ENCODE results near the gene NECTIN1. TPM values are rescaled to one million over a fixed set of nuclear protein-coding genes. Genes with fewer than 3 reads are reported as not detected.

The NECTIN1 gene
- total and polyA plus RNA-seq, 2 experiments from 2014 or later, result 3.6 to 7.4 TPM

DNA sequence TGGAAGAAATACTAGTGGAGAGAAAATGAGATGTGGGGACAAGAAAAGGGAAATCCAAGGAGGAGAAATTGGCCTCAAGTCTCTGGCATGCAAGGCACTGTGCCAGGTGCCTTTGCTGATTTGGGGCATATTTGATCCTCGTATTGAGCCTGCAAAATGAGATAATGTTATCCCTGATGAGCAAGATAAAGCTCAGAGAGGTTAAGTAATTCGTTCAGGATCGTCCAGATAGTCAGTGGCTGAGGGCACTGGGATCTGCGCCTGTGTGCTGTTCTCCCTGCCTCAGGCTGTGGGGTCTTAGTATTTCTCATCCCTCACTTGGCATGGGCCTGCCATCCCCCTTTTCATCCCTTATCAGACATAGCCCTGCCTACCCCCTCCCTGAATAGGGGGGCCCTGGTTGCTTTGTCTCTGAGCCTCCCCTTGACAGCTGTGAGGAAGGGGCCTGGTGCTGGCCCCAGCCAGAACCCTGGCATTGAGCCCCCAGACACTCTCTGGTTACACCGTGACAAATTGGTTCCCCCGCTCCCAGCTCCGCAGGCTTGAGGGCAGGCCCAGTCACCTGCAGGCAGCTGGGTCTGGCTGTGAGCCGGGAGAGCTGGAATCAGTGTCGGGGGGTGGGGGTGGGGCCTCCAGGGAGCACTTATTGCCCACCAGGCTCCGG is 85.7 kb downstream of the NECTIN1 start:
- Histone ChIP-seq H3K4me1 (ENCODE audit: insufficient read depth) (no peaks in the 10 kb centered on the region), H2AFZ (no peak overlapping the region), H3K4me3 (no peak overlapping the region), H4K20me1 (ENCODE audit: insufficient read depth, poor library complexity, severe bottlenecking) (no peaks in the 10 kb centered on the region), H3K36me3 (replicated peaks; ENCODE audit: insufficient read depth, low read depth) (no peaks in the 10 kb centered on the region), H3K9me3 (ENCODE audit: low read depth) (no peaks in the 10 kb centered on the region), H3K27me3 (no peaks in the 10 kb centered on the region), H3K27ac (no peak overlapping the region), H3K9me2 (replicated peaks; ENCODE audit: insufficient read depth) (no peaks in the 10 kb centered on the region), H3K79me2 (no peaks in the 10 kb centered on the region), H3K4me2 (no peak overlapping the region)
- TF ChIP-seq EZH2 (IDR thresholded peaks at IDR 0.05; ENCODE audit: borderline replicate concordance) (no peak), EZH2phosphoT487 (IDR thresholded peaks at IDR 0.05; ENCODE audit: low read depth, severe bottlenecking, unreplicated experiment) (no peak)
- TF ChIP-seq, protein P1, sequence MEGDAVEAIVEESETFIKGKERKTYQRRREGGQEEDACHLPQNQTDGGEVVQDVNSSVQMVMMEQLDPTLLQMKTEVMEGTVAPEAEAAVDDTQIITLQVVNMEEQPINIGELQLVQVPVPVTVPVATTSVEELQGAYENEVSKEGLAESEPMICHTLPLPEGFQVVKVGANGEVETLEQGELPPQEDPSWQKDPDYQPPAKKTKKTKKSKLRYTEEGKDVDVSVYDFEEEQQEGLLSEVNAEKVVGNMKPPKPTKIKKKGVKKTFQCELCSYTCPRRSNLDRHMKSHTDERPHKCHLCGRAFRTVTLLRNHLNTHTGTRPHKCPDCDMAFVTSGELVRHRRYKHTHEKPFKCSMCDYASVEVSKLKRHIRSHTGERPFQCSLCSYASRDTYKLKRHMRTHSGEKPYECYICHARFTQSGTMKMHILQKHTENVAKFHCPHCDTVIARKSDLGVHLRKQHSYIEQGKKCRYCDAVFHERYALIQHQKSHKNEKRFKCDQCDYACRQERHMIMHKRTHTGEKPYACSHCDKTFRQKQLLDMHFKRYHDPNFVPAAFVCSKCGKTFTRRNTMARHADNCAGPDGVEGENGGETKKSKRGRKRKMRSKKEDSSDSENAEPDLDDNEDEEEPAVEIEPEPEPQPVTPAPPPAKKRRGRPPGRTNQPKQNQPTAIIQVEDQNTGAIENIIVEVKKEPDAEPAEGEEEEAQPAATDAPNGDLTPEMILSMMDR (IDR thresholded peaks at IDR 0.05; ENCODE audit: poor library complexity), result no peak
- DNase-seq (ENCODE audit: low spot score), result no peak
- 70% methylated on average over 10 of the region's 10 CpGs for WGBS (ENCODE audit: low lambda C conversion rate, missing lambda C conversion rate)

DNA sequence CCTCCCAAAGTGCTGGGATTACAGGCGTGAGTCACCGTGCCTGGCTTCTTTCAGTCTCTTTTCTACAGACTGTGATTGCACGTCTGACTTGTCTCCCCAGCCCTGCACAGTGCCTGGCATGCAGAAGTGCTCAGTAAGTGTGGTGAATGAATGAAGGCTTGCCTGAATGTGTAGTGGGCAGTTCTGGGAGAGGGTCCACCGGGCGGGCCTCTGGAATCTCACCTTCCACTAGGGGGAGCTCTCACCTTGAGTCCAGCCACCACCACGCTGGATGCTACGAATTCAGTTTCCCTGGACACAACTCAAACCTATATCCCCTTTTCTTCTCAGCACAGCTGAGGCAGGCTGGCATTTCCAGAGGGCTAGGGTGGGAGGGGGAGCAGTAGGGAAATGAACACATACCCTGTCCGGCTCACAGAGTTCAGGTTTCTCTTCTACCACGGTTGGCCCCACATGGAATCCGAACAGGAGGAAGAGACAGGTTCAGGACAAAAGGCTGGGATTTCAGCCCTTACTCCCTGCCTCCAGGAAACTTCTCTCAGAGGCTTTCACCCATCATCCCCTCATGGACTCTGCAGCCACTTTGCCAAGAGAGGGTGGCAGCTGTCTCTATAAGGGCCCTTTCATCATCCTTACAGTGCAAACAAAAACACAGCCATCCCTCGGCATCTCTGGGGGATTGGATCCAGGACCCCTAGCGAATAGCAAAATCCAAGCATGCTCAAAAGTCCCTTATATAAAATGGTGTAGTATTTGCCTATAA is 86.8 kb downstream of the NECTIN1 start:
- 68% methylated on average over 11 of the region's 12 CpGs for WGBS (ENCODE audit: low lambda C conversion rate, missing lambda C conversion rate)
- Histone ChIP-seq H3K4me3 (no peak overlapping the region), H2AFZ (no peak overlapping the region), H3K4me1 (ENCODE audit: insufficient read depth) (no peaks in the 10 kb centered on the region), H3K27ac (no peak overlapping the region), H4K20me1 (ENCODE audit: insufficient read depth, poor library complexity, severe bottlenecking) (no peaks in the 10 kb centered on the region), H3K9me3 (ENCODE audit: low read depth) (no peaks in the 10 kb centered on the region), H3K79me2 (no peaks in the 10 kb centered on the region), H3K27me3 (no peaks in the 10 kb centered on the region), H3K4me2 (no peak overlapping the region), H3K9me2 (replicated peaks; ENCODE audit: insufficient read depth) (no peaks in the 10 kb centered on the region), H3K36me3 (replicated peaks; ENCODE audit: insufficient read depth, low read depth) (no peaks in the 10 kb centered on the region)
- TF ChIP-seq EZH2phosphoT487 (IDR thresholded peaks at IDR 0.05; ENCODE audit: low read depth, severe bottlenecking, unreplicated experiment), result no peak
- TF ChIP-seq, protein P1 (IDR thresholded peaks at IDR 0.05; ENCODE audit: poor library complexity), result peak; percentile 35
- no peak for DNase-seq (ENCODE audit: low spot score)

DNA sequence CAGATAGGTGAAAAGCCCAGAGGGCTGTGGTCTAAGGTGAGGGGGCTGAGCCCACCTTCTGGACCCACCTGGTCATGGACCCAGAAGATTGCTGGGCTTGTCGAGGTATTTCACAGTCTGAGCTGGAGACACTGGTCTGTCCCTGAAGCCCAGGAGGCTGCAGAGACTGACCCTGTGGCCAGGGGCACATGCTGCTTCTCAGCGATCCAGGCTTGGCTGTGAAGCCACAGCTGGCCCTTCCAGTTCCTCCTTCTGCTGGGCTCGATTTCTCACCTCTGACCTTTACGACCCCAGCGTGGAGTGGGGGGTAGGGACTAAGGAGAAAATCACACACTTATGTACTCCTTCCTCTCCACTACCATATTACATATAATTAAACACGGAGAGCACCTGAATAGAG is 88.5 kb downstream of the NECTIN1 start:
- H3K36me3 ChIP-seq (replicated peaks; ENCODE audit: insufficient read depth, low read depth), result no peaks in the 10 kb centered on the region
- H3K9me2 ChIP-seq (replicated peaks; ENCODE audit: insufficient read depth), result no peaks in the 10 kb centered on the region
- 50% methylated on average over 6 of the region's 6 CpGs for WGBS (ENCODE audit: low lambda C conversion rate, missing lambda C conversion rate)
- no peaks in the 10 kb centered on the region for H3K79me2 ChIP-seq
- no peaks in the 10 kb centered on the region for H3K4me1 ChIP-seq (ENCODE audit: insufficient read depth)
- H3K27me3 ChIP-seq, result no peaks in the 10 kb centered on the region
- no peaks in the 10 kb centered on the region for H4K20me1 ChIP-seq (ENCODE audit: insufficient read depth, poor library complexity, severe bottlenecking)
- H3K9me3 ChIP-seq (ENCODE audit: low read depth), result no peaks in the 10 kb centered on the region
- no peak overlapping the region for H3K27ac ChIP-seq
- no peak overlapping the region for H3K4me3 ChIP-seq
- no peak overlapping the region for H2AFZ ChIP-seq
- TF ChIP-seq, protein P1 (IDR thresholded peaks at IDR 0.05; ENCODE audit: poor library complexity), result no peak
- H3K4me2 ChIP-seq, result no peak overlapping the region
- no peak for DNase-seq (ENCODE audit: low spot score)
